D721Med (cell line): ENCODE measurements around the gene MAN1C1.

Experiments used
- DNase-seq: peaks from one replicate; pipeline ENCODE4 v3.0.0; 2011; ENCODE audit warnings: low spot score; ENCODE audit not compliant: insufficient read length
- FAIRE-seq: peaks from 2 replicates; lab custom pipeline; 2011; peaks lifted over from hg19 to GRCh38; lab: Jason Lieb, UNC
- TF ChIP-seq, protein P1 (sequence below): IDR thresholded peaks from 2 replicates; pipeline ENCODE4 v1.5.1; 2012; ENCODE audit warnings: mild to moderate bottlenecking, control low read depth; ENCODE audit not compliant: insufficient read depth; ENCODE audit errors: missing control alignments

MAN1C1 gene

DNA sequence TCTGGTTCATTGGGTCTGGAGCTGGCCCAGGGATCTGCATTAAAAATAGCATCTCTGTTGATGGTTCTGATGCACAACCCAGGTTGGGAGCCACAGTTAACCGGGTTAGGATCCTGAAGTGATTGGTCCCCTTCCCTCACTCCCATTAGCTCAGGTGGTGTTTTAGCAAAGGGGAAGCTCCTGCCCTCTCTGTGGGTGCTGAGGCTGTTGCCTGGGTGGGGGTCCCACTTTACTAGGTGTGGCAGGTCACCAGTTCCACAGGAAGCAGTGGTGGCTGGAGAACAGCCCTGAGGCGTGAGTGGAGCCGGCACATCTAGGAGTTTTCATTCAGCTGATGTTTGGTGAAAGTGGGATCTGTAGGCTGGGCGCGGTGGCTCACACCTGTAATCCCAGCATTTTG, 86.5 kb downstream of the MAN1C1 start:
- TF ChIP-seq, protein P1, sequence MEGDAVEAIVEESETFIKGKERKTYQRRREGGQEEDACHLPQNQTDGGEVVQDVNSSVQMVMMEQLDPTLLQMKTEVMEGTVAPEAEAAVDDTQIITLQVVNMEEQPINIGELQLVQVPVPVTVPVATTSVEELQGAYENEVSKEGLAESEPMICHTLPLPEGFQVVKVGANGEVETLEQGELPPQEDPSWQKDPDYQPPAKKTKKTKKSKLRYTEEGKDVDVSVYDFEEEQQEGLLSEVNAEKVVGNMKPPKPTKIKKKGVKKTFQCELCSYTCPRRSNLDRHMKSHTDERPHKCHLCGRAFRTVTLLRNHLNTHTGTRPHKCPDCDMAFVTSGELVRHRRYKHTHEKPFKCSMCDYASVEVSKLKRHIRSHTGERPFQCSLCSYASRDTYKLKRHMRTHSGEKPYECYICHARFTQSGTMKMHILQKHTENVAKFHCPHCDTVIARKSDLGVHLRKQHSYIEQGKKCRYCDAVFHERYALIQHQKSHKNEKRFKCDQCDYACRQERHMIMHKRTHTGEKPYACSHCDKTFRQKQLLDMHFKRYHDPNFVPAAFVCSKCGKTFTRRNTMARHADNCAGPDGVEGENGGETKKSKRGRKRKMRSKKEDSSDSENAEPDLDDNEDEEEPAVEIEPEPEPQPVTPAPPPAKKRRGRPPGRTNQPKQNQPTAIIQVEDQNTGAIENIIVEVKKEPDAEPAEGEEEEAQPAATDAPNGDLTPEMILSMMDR, result no peak
- FAIRE-seq, result no peak
- DNase-seq, result no peak

- DNase-seq (no peak), FAIRE-seq (no peak)
- TF ChIP-seq, protein P1, result no peak
Measured at GRCh38 chr1:25703671-25704266, 87.2 kb downstream of the MAN1C1 start.

- FAIRE-seq (no peak), DNase-seq (no peak)
- TF ChIP-seq, protein P1, result no peak
Measured at GRCh38 chr1:25704267-25704691, 87.7 kb downstream of the MAN1C1 start.

GRCh38 chr1:25705699-25706098, 89.1 kb downstream of the MAN1C1 start:
- DNase-seq (no peak), FAIRE-seq (no peak)
- TF ChIP-seq, protein P1, result no peak

- TF ChIP-seq, protein P1, result no peak
- no peak for FAIRE-seq
- DNase-seq, result no peak
Measured at GRCh38 chr1:25706146-25707089, 89.8 kb downstream of the MAN1C1 start.

GRCh38 chr1:25707280-25708016, 90.9 kb downstream of the MAN1C1 start:
- FAIRE-seq (no peak), DNase-seq (no peak)
- TF ChIP-seq, protein P1, result no peak
